Activated CD4-positive, alpha-beta T cell treated with anti-CD3 and anti-CD28 coated beads, Interleukin-2, Interleukin-6, amounts not matched to agents 100 ng/mL and 50 ng/mL, durations not matched to agents 16 hours and 8 hours (primary cell): ENCODE results near the gene ZNF646.

Source experiments
- DNase-seq: peaks from one replicate; pipeline ENCODE4 v3.0.0-alpha.2; 2020

The ZNF646 gene

GRCh38 chr16:31067342-31067741, 6.9 kb upstream of the ZNF646 start:
- DNase-seq = no peak

GRCh38 chr16:31071861-31072260, 2.4 kb upstream of the ZNF646 start:
- peak; percentile 24 for DNase-seq

GRCh38 chr16:31072540-31073141, 1.6 kb upstream of the ZNF646 start:
- peak; percentile 64 for DNase-seq

GRCh38 chr16:31073142-31073969, 866 bp upstream of the ZNF646 start:
- DNase-seq = peak; percentile 91

GRCh38 chr16:31074814-31075183, 577 bp downstream of the ZNF646 start:
- no peak for DNase-seq

- DNase-seq = no peak
These were observed 2.1 kb downstream of the ZNF646 start for GRCh38 chr16:31076319-31076718.

GRCh38 chr16:31077024-31077423, 2.8 kb downstream of the ZNF646 start:
- no peak for DNase-seq

GRCh38 chr16:31077592-31078396, 3.6 kb downstream of the ZNF646 start:
- DNase-seq = no peak

- no peak for DNase-seq
These were observed 4.5 kb downstream of the ZNF646 start for GRCh38 chr16:31078597-31079341.

GRCh38 chr16:31079342-31079944, 5.2 kb downstream of the ZNF646 start:
- DNase-seq = no peak

- DNase-seq = no peak
These were observed 5.9 kb downstream of the ZNF646 start for GRCh38 chr16:31080035-31080629.

- DNase-seq = no peak
These were observed 6.7 kb downstream of the ZNF646 start for GRCh38 chr16:31080756-31081419.

GRCh38 chr16:31081428-31082351, 7.5 kb downstream of the ZNF646 start:
- DNase-seq = no peak

- DNase-seq = no peak
These were observed 8.3 kb downstream of the ZNF646 start for GRCh38 chr16:31082368-31083045.

- DNase-seq = no peak
These were observed 8.9 kb downstream of the ZNF646 start for GRCh38 chr16:31083081-31083480.

GRCh38 chr16:31083556-31083955, 9.3 kb downstream of the ZNF646 start:
- no peak for DNase-seq

- no peak for DNase-seq
These were observed 9.8 kb downstream of the ZNF646 start for GRCh38 chr16:31083981-31084380.

GRCh38 chr16:31084584-31085302, 10.5 kb downstream of the ZNF646 start:
- no peak for DNase-seq

- DNase-seq = no peak
These were observed 11.2 kb downstream of the ZNF646 start for GRCh38 chr16:31085411-31085810.
